T-helper 17 cell (primary cell): ENCODE measurements around the gene SF3A2. TPM values are rescaled to one million over a fixed set of nuclear protein-coding genes. Genes with fewer than 3 reads are reported as not detected.

Experiments
- ATAC-seq: fragments of 150-1000 bp; cut with Tn5 transposase; 2 replicates; pipeline ENCODE4 v1.10.0; 2021; ENCODE audit warnings: mild to moderate bottlenecking, moderate library complexity
- DNase-seq, 3 donors: peaks; one replicate each; pipeline versions ENCODE4 v3.0.0 to v3.0.0-alpha.2; 2020 to 2021
- H3K9me3 ChIP-seq: one replicate; pipeline ENCODE4 v1.7.0; 2013; ENCODE audit warnings: low read length, mild to moderate bottlenecking; ENCODE audit not compliant: control insufficient read depth, poor library complexity, severe bottlenecking
- H3K27ac Mint-ChIP-seq: one replicate; pipeline ENCODE4 v1.8.0; 2022; ENCODE audit warnings: mild to moderate bottlenecking, moderate library complexity, mixed read lengths
- H3K27me3 Mint-ChIP-seq: one replicate; pipeline ENCODE4 v1.8.0; 2022; ENCODE audit warnings: mixed read lengths
- H3K36me3 Mint-ChIP-seq: one replicate; pipeline ENCODE4 v1.8.0; 2022; ENCODE audit warnings: low read depth, mixed read lengths
- H3K4me1 Mint-ChIP-seq: one replicate; pipeline ENCODE4 v1.8.0; 2022; ENCODE audit warnings: mild to moderate bottlenecking, mixed read lengths
- H3K4me3 Mint-ChIP-seq: one replicate; pipeline ENCODE4 v1.8.0; 2022; ENCODE audit warnings: mild to moderate bottlenecking, moderate library complexity, mixed read lengths
- total RNA-seq, 4 donors: library from RNA in 2 of 4; stranded (reverse) in 2 of 4; gene quantifications; one replicate each; pipeline ENCODE4 v1.2.3 and lab custom pipeline; 2022 to 2026

The SF3A2 gene
- total RNA-seq, 2 donors from 2014 or later, result 119 to 135 TPM

DNA sequence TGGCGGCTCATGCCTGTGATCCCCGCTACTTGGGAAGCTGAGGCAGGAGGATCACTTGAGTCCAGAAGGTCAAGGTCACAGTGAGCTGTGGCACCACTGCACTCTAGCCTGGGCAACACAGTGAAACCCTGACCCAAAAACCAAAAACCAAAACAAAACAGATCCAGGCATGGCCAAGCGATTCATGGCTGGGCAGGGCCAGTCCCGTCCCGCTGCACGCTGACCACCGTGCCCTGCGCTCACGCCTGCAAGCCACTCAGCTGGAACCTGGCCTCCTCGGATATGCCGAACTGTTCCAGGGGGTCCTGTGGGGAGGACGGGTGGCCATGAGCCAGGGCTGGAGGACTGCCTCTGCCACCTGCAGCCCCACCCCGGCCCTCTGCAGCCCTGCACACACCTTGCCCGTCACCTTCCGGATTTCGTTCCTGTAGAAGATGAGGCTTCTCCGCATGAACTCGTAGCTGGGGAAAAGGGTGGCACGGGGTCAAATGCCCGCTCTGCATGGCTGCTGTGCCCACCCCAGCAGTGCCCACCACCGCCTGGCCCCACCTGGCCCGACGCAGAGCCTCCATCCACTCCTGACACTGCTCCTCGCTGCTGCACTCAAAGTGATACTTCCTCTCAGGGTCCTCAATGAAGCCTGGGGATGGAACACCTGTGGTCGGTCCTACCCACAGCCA lies 2.9 kb upstream of the SF3A2 start:
- peak overlapping the region; percentile 92 for H3K4me3 Mint-ChIP-seq
- ATAC-seq, result no peak
- no peaks in the 10 kb centered on the region for H3K27me3 Mint-ChIP-seq
- peak overlapping the region; percentile 83 for H3K27ac Mint-ChIP-seq
- peaks cover 37% of the 10 kb centered on the region for H3K4me1 Mint-ChIP-seq
- DNase-seq, result no peak
- H3K36me3 Mint-ChIP-seq, result no peaks in the 10 kb centered on the region
- no peaks in the 10 kb centered on the region for H3K9me3 ChIP-seq

DNA sequence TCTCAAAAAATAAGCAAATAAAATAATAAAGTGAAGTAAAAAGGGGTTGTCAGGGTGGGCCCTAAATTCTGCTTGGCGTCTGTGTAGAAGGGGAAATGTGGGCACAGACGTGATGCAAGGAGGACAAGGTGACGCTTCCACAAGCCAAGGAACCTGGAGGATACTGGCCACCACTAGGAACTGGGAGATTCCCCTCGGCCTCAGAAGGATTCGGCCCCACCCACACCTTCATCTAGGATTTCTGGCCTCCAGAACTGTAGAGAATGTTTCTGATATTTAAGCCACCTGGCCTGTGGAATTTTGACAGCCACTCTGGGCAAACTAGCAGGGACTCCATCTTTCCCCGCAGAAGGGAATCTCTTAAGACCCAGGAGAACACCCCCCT lies 1.6 kb upstream of the SF3A2 start:
- ATAC-seq, result no peak
- no peaks in the 10 kb centered on the region for H3K36me3 Mint-ChIP-seq
- DNase-seq, result no peak
- H3K27ac Mint-ChIP-seq, result peak overlapping the region; percentile 83
- no peaks in the 10 kb centered on the region for H3K27me3 Mint-ChIP-seq
- peaks cover 43% of the 10 kb centered on the region for H3K4me1 Mint-ChIP-seq
- peak overlapping the region; percentile 92 for H3K4me3 Mint-ChIP-seq
- H3K9me3 ChIP-seq, result no peaks in the 10 kb centered on the region

DNA sequence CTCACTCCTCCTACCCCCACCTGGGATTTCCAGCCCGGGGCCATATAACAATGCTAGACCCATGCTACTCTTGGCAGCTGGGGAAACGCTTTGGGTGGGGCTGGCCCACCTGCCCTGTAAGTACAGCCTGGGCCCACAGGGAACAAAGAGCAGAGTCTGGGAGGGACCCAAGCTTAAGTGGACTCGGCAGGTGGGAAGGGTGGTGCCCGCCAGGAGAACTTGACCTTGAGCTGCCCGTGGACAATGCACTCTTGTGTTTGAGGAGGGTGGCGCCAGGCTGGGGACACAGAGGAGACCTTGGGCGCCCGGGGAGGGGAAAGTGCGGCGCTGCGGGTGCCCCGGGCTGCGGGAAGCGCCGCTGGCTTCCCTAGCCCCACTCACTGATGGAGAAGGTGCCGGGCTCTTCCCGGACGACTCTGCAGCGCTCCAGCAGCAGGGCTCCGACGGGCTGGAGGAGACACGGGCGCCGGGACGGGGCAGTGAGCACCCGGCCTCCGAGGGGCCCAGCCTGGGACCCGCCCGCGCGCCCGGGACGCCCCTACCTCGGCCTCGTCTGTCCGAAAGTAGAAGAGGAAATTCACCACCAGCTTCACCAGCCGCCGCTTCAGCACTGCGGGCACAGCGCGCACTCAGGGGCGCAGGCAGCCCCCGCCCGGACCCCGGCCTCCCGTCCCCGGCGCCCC lies 1.1 kb upstream of the SF3A2 start:
- DNase-seq (no peak), ATAC-seq (no peak)
- Mint-ChIP-seq H3K36me3 (no peaks in the 10 kb centered on the region), H3K27me3 (no peaks in the 10 kb centered on the region), H3K27ac (peak overlapping the region; percentile 91), H3K4me3 (peak overlapping the region; percentile 96), H3K4me1 (peaks cover 46% of the 10 kb centered on the region)
- H3K9me3 ChIP-seq, result no peaks in the 10 kb centered on the region

DNA sequence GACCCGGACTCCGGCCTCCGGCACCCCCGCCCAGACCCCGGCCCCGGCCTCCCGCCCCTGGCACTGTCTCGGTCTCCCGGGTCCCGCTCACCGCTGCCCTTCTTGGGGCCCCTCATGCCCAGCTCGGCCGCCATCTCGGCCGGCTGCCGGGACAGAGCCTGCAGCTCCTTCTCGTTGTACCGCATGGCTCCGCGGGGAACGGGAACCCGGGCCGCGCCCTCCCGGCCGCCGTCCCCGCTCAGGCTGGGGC lies 635 bp upstream of the SF3A2 start:
- no peak for DNase-seq
- H3K27ac Mint-ChIP-seq, result peak overlapping the region; percentile 91
- ATAC-seq, result no peak
- H3K27me3 Mint-ChIP-seq, result no peaks in the 10 kb centered on the region
- peaks cover 51% of the 10 kb centered on the region for H3K4me1 Mint-ChIP-seq
- H3K4me3 Mint-ChIP-seq, result peak overlapping the region; percentile 96
- H3K36me3 Mint-ChIP-seq, result no peaks in the 10 kb centered on the region
- H3K9me3 ChIP-seq, result no peaks in the 10 kb centered on the region

DNA sequence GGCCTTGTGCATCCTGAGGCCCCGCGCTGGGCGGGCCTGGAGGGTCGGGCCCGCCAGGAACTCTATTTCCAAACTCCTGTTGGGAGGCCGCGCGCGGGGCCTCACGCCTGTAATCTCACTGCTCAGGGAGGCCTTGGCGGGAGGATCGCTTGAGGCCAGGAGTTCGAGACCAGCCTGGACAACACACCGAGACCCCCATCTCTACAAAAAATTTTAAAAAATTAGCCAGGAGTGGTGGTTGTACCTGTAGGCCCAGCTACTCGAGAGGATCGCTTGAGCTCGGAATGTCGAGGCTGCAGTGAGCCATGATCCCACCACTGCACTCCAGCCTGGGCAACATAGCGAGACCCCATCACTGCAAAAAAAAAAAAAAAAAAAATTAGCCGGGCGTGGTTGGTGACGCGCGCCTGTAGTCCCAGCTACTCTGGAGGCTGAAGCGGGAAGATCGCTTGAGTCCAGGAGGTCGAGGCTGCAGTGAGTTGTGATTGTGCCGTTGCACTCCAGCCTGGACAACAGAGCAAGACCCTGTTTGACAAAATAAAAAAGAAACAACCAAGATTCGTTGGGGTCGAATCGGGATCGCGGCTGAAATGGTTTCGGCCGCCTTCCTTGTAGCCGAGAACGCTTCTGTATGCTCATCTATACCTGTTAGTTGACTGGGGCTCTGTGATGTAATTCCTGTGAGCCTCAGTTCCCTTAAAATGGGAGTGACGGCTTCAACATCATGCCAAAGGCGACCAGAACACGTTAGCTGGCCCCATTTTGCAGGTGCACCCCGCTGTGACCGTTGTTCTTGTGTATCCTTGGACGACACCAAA lies 636 bp downstream of the SF3A2 start:
- no peak for ATAC-seq
- DNase-seq, result no peak
- H3K4me1 Mint-ChIP-seq, result peaks cover 61% of the 10 kb centered on the region
- no peaks in the 10 kb centered on the region for H3K9me3 ChIP-seq
- peak overlapping the region; percentile 96 for H3K4me3 Mint-ChIP-seq
- no peaks in the 10 kb centered on the region for H3K36me3 Mint-ChIP-seq
- peak overlapping the region; percentile 91 for H3K27ac Mint-ChIP-seq
- H3K27me3 Mint-ChIP-seq, result no peaks in the 10 kb centered on the region

DNA sequence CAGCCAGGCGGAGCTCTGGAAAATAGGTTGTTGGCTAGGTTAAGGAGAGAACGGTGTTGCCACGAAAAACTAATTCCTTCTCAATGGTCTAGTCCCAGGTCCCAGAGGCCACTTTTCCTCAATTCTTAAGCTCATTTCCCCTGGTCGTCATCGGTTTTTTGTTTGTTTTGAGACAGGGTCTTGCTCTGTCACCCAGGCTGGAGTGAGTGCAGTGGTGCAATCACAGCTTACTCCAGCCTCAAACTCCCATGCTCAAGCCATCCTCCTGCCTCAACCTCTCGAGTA lies 1.2 kb downstream of the SF3A2 start:
- Mint-ChIP-seq H3K27me3 (no peaks in the 10 kb centered on the region), H3K27ac (peak overlapping the region; percentile 91), H3K4me3 (peak overlapping the region; percentile 96), H3K36me3 (peaks cover 2% of the 10 kb centered on the region), H3K4me1 (peaks cover 63% of the 10 kb centered on the region)
- ATAC-seq (no peak), DNase-seq (no peak)
- H3K9me3 ChIP-seq, result no peaks in the 10 kb centered on the region

DNA sequence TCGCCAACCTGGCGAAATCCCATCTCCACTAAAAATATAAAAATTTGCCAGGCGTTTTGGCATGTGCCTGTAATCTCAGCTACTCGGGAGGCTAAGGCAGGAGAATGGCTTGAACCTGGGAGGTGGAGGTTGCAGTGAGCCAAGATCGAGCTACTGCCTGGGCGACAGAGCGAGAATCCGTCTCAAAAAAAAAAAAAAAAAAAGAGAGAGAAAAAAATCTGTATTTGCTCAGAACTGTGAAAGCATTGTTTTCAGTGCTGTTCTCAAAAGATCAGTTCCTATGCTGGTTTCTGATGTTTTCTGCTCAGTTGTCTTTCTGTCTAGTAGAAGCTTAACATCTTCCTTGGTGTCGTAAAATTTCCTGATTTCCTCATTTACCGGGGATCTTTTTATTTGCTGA lies 2.5 kb downstream of the SF3A2 start:
- peak overlapping the region; percentile 91 for H3K27ac Mint-ChIP-seq
- peak overlapping the region; percentile 96 for H3K4me3 Mint-ChIP-seq
- no peaks in the 10 kb centered on the region for H3K9me3 ChIP-seq
- no peak for DNase-seq
- ATAC-seq, result no peak
- peaks cover 63% of the 10 kb centered on the region for H3K4me1 Mint-ChIP-seq
- no peaks in the 10 kb centered on the region for H3K27me3 Mint-ChIP-seq
- peaks cover 2% of the 10 kb centered on the region for H3K36me3 Mint-ChIP-seq

DNA sequence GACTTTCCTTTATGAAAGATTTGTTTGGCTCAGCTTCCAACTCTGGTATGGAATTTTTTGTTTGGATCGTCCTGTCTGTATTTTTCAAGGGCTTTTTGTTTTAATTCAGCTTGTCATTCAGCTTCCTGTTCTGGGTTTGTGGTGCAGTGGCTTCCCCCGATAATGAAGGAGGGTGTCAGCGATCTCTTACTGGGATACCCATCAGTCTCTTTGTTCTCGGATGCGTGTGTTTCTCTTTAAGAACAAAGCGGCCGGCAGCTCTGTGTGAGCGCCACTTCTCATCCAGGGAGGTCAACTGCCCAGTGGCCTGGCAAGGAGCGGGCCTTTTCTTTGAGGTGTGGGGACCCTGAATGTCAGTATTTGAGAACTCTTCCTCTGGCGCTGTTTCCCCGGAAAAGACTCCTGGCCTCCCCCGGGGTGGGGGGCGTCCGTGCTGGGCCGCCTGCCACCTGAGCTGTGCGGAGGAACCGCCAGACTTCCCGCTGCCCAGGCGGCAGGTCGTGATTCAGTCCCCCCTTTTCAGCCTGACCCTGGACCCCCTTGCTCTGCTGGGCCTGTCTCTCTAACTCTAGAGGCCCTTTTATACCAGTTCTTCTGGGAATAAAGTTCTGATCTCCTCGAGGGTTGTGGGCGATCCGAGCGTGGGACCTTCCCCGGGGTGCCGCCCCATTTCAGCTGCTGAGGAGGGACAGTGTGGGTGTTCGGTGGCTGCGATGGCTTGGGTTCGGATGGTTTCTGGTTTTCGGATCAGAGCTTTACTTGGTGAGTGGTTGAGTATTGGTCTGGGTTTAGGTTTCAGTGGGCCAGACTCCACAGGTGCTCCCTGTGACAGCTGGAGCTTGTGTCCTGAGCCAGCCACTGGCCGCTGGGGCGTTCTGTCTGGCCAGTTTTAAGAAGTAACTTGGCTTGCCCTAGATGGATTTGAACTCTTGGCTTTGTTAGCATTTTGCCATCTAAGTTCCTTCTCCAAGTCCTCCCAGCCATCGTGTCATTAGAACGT lies 3.4 kb downstream of the SF3A2 start:
- Mint-ChIP-seq H3K27ac (peak overlapping the region; percentile 91), H3K27me3 (no peaks in the 10 kb centered on the region), H3K4me1 (peaks cover 57% of the 10 kb centered on the region), H3K4me3 (peak overlapping the region; percentile 96), H3K36me3 (peaks cover 2% of the 10 kb centered on the region)
- DNase-seq (no peak), ATAC-seq (peak; percentile 12)
- no peaks in the 10 kb centered on the region for H3K9me3 ChIP-seq

DNA sequence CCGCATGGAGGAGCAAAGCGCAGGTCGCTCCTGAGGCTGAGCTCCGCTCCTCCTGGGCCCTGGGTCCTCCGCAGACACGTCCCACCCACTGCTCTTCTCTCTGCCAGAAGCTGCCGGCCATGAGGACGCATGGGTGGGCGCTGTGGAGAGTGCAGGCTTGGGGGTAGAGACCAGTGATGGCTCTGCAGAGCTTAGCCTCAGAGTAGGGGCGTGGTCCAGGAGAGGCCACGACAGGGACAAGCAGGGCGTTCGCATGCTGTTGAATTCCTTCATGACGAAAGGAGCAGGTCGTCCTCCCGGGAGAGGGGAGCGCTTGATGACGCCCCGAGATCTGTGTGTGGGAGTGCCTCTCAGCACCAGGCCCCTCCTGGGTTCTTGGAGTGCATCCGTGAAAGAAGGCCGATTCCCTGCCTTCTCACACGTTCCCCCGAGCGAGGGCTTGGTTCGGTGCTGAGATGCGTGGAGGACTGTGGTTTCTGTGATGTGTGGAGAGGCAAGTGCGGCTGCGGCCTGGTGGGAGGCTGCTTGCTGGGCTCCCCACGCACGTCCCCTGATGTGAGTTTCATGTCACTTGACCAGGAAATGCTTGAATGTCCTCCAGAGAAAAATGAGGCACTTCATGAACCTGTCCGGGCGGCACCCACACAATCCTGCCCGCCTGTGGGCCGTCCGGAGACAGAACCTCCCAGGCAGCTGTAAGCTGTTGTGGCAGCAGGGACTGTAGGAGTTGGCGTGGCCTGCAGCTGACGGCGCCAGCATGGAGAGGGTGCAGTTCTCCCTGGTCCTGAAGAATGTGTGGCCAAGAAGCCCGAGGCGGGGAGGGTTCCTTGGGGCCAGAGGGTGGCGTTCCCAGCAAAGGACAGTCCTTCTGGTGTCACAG lies 4.5 kb downstream of the SF3A2 start:
- DNase-seq (no peak), ATAC-seq (no peak)
- Mint-ChIP-seq H3K4me3 (peak overlapping the region; percentile 96), H3K4me1 (peaks cover 53% of the 10 kb centered on the region), H3K27me3 (no peaks in the 10 kb centered on the region), H3K27ac (peak overlapping the region; percentile 91), H3K36me3 (peaks cover 5% of the 10 kb centered on the region)
- H3K9me3 ChIP-seq, result no peaks in the 10 kb centered on the region

DNA sequence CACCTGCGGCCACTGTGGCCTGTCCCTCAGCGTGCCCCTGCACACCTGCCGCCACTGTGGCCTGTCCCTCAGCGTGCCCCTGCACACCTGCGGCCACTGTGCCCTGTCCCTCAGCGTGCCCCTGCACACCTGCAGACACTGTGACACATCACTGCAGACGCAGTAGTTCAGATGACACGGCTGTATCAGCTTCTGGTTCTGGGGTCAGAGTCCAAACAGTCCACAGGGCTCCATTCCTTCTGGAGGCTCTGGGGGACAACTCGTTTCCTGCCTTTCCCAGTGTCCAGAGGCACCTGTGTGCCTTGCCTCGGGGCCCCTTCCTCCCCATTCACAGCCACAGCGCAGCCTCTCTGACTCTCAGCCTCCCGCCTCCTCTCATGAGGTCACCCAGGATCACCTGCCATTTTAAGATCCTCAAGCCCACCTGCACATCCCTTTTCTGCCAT lies 5.5 kb downstream of the SF3A2 start:
- H3K4me1 Mint-ChIP-seq, result peaks cover 47% of the 10 kb centered on the region

DNA sequence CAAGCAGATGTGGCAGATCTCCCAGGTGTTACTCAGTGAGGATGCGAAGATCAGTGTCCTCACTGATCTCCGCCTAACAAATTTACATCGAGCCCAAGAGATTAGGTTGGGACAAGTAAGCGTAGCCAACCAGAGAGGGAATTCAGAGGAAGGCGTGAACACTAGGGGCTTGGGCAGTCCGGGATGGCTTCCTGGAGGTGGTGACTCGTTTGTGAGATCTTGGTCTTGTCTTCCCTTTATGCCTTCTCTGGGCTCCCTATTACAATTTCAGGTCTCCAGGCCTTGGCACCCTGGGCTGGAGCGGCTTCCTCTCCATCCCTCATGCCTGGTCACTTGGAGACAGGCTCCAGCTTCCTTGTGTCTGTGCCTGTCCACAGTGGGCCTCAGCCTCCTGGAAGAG lies 6.2 kb downstream of the SF3A2 start:
- peak overlapping the region; percentile 67 for H3K4me3 Mint-ChIP-seq
- H3K27ac Mint-ChIP-seq, result no peak overlapping the region
- H3K36me3 Mint-ChIP-seq, result peaks cover 5% of the 10 kb centered on the region

More for the DNA sequence above, 5.5 kb downstream of the SF3A2 start:
- Mint-ChIP-seq H3K27ac (no peak overlapping the region), H3K27me3 (no peaks in the 10 kb centered on the region), H3K36me3 (peaks cover 5% of the 10 kb centered on the region), H3K4me3 (peak overlapping the region; percentile 67)
- DNase-seq (no peak), ATAC-seq (no peak)
- H3K9me3 ChIP-seq, result no peaks in the 10 kb centered on the region

More for the DNA sequence above, 6.2 kb downstream of the SF3A2 start:
- DNase-seq (no peak), ATAC-seq (no peak)
- H3K27me3 Mint-ChIP-seq, result no peaks in the 10 kb centered on the region
- H3K4me1 Mint-ChIP-seq, result peaks cover 43% of the 10 kb centered on the region
- H3K9me3 ChIP-seq, result no peaks in the 10 kb centered on the region
